ENCODE results near the gene CD300LF.

CD300LF gene

DNA sequence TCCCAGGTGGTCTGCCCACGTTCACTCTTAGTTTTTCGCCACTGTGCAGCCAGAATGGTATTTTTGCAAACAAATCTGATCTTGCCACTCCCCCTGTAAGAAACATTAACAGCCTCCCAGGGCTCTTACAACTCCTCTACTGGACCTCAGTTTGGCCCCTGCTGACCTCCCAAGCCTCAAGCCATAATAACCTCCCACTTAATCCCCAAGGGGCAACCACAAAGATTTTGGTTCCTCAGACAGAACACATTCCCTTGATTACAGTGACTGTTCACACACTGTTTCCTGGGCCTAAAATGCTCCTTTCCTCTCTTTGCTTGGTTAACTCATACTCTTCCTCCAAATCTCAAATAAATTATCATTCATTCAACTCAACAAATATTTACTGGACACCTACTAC lies 67.7 kb downstream of the CD300LF start:
- DNase-seq (ENCODE audit: low read depth in 2 of 2, low spot score in 1 of 2) = no peak

DNA sequence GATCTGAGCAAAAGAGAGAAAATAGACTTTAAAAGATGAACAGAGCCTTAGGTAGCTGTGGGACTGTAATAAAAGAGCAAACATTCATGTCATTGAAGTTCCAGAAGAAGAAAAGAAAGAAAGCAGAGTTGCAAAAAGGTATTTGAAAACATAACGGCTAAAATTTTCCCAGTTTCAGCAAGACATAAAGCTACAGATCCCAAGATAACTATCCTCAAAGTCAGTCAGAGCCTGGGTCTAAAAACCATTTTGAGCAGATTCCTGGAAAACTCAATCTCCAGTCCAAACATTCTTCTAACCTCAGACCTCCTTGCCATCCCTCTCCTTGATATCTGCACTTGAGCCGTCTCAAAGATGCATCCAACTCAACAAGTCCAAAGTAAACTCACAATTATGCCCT lies 68.3 kb downstream of the CD300LF start:
- no peak for DNase-seq (ENCODE audit: low read depth in 2 of 2, low spot score in 1 of 2)
